HG03460 (cell line): ENCODE data around the gene SSR4.
"Not testable (repeated sequence)": the region's sequence is repeated elsewhere in the genome, so short reads cannot be mapped to it uniquely, and the experiment has no call there.

Experiments
- ATAC-seq: cut with Tn5 transposase; IDR thresholded peaks from one replicate; pipeline ENCODE4 v1.9.1; 2021; ENCODE audit not compliant: unreplicated experiment

Gene SSR4

GRCh38 chrX:153803211-153804099 is 9.0 kb downstream of the SSR4 start:
- ATAC-seq = no peak

DNA sequence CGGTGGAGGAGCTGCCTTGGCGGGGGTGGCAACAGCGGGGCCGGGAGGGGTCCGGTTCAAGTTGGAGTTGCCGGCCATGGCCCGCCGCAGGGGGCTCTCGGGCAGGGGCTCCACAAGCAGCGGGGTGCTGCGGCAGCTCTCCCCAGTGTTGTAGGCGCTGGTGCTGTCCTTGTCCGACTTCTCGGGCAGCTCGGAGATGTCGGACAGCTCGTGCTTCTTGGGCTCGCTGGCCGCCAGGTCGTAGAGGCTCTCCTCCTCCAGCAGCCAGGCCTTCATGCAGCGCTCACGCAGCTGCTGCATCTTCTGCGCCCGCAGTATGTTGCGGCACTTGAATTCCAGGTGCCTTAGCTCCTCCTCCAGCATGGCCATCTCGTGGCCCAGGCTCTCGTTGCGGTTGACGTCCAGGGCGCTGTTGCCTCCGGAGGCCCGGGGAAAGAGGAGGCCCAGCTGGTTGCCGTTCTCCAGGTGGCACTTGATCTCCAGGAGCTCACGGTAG is 9.7 kb downstream of the SSR4 start:
- no peak for ATAC-seq

DNA sequence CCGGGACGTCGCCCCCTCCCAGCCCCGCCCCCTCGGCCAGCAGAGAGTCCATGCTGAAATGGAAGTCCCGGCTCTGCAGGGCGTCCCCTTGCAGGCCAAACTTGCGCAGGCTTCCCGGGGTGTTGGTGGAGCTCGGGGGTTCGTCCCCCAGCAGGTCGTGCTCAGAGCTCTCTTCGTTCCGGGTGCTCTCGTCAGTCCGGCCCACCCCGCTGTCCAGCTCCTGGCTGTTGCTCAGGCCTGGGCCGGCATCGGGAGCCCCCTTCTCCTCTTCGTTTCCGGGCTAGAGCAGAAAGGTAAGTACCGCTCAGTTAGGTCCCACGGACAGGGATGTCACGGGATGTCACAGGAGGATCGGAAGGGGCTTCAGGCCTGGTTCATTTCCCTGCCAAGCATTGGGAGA is 10.2 kb downstream of the SSR4 start:
- ATAC-seq = no peak

GRCh38 chrX:153805436-153805835 is 11.0 kb downstream of the SSR4 start:
- ATAC-seq = no peak

DNA sequence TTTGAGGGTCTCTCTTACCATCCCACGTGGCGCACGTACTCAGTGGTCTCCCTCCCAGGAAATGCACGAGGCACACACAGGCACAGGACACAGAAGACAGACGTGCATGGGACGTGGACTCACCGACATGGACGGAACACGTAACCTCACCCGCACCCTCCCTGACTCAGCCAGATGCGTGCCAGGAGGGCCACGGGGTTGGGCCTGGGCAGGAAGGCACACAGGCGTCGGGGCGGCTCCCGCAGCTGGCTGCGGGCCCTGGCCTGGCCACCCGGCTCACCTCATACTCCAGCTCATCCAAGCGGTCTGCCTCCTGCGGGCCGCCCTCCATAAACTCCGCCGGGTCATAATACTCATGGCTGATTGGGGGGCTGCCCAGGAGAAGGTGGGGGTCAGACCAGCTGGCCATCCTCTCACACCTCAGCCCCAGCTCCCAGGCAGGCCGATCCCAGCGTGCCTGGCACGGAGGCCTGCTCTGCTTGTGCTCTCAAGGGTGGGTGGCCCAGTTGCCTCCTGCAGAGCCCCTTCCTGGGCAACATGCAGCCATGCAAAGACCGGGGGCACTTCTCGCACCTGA is 12.6 kb downstream of the SSR4 start:
- no peak for ATAC-seq

DNA sequence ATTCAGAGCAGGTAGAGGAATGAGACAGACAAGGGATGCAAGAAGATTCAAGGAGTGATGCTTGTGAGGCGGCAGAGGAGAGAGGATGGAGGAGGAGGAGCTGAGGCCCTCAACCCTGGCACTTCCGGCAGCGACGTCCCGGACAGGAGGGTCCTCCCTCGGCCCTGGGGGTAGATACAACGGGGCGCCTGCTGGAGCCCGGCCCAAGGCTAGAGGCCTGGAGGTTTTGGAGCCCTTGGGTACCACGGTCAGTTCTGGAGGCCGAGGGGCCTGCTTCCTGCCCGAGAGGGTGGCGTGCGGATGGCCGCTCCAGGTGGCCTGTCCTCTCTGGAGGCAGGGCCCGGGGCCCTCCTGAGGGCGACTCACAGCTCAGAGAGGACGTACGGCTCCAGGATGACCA is 13.5 kb downstream of the SSR4 start:
- ATAC-seq = no peak

GRCh38 chrX:153812220-153812619 is 17.8 kb downstream of the SSR4 start:
- ATAC-seq = no peak

DNA sequence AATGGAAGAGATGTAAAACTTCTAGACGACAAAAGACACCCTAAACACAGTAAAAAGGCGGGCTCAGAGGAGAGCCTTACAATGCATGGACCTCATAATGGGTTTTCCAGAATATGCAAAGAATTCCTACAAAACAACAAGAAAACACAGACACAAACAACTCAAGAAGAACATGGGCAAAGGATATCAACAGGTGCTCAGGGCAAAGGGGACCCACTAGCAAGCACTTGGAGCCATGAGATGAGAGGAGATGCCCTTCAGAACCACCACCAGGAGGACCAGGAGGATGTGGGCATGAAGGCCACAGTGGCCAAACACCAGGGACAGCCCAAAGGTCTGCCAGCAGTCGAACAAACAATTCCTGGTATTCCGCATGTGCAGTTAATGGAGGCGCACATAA is 18.7 kb downstream of the SSR4 start:
- no peak for ATAC-seq

DNA sequence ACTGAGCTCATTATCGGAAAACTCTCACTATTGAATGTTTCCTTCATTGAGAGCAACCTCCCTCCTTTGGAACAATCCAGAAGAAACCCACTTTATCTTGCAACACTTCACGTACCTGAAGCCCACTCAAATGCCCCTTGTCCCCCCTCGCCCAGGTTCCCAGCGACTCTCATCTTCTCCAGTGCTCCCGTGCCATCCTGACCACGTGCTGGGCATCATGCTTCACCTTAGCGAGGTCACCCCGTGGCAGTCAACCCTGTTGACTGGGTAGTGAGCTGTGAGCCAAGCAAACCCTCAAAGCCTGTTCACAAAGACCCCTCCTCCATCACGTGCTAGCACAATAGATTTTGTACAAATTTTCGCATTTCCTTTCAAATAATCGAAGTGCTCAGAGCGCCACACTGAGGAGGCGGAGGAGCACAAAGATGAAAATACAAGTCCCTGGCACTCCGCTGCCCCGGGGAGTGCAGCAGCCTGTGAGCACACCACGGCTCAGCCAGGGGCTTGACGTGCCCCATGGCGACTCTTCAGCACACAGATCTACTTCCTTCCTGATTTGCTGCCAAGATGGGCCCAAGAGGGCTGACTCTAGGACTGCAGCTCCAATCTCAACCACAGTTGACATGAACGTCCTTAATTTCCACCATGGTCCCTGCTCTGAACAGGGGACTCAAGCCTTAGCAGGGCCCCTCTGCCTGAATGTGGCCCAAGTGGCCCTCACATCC is 20.3 kb downstream of the SSR4 start:
- no peak for ATAC-seq

DNA sequence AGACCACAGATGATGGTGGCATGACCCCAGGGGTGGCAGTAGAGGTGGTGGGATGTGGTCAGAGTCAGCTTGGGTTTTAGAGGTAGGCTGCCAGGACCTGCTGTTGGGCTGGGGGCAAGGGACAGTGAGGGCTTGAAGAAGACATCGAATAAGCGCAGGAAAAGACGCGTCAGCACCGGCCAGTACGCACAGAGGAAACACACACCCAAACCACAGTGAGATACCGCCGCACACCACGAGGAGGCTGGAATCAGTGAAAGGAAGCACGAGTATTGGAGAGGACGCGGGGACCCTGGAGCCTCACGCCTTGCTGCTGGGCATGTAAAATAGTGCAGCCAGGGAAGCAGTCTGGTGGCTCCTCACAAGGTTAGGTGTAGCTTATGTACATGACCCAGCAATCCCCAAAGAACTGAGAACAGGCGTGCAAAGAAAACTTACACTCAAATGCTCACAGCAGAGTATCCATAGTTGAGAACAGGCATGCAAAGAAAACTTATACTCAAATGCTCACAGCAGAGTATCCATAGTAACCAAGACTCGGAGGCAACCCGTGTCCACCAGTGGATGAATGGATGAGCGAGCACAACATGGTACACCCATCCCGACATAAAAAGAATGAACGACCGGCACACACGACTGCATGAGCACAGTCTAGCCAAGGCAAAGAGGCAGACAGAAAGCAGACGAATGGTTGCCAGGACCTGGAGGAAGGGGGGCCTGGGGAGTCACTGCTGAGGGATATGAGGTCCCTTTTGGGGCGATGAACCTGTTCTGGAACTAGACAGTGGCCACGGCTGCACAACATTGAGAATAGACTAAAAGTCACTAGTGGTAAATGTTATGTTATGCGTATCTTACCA is 22.6 kb downstream of the SSR4 start:
- no peak for ATAC-seq

DNA sequence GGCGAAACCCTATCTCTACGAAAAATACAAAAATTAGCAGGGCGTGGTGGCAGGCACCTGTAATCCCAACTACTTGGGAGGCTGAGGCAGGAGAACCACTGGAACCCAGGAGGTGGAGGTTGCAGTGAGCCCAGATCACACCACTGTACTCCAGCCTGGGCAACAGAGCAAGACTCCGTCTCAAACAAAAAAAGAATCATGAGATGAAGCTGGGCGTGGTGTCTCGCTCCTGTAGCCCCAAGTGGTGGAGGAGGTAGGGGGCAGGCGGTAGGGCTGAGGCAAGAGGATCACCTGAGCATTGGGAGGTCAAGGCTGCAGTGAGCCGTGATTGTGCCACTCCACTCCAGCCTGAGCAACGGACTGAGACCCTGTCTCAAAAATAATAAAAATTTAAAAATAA is 23.6 kb downstream of the SSR4 start:
- ATAC-seq = not testable (repeated sequence)

DNA sequence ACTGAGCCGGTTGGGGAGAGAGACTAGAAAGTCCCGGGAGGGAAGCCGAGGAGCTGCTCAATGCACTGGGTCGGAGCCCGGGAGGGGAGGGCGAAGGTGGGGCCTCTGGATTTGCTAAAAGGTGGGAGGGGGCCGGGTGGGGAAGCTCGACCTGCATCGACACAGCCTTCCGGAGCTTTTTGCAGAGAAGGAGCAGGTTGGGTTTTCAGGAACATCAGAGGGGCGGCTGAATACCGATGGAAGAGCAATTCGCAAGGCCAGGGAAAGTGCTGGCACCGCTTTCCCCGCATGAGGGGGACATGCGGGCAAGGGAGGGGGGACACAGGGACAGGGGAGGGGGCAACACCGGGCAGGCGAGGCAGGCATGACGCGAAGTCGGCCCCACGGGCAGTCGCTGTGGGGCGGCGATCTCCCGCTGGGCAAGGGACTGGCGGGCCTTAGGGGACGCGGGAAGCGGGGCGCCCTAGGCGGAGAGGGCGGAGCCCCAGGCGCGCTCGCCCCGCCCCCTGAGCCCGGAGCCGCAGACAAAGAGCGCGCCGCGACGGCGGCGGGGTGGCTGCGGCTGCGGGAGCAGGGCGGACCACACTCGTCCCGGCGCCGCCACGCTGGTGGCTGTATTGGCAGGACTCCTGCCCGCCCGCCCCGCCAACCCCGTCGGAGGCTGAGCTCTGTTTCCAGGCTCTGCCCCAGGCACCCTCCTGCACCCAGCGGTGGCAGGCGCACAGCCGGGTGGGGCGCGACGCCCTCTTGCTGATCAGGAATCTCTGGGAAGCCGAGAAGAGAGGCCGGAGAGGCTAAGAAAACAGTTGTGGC is 24.3 kb downstream of the SSR4 start:
- no peak for ATAC-seq

DNA sequence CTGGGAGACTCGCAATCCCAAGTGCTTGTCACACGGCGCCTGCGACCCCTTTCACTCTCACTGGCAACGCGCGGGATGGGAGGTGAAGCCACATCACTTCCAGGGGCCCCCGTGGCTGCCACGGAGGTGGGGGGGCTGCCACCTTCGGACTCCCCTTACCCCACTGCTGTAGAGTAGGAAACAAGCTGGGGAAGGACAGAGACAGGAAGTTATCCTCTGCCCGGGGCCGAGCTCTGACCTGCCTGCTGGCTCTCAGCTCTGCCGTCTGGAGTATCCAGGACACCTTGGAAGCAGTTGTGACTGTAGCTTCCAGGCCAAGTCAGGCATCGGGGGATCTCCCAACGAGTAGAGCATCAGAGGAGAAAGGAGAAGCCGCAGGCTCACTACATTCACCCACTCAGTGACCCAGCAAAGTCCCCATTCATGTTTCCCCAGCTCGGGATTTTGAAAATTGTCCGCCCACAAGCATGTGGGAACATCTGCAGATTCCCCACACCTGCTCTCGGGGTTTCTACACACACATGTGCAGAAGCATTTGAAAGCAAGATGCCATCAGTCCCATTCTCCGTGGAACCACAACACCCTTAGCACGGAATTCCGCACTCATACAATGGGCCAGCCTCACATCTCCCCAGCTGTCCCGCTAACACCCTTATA is 25.0 kb downstream of the SSR4 start:
- ATAC-seq = no peak

GRCh38 chrX:153820601-153821000 is 26.1 kb downstream of the SSR4 start:
- ATAC-seq = no peak

GRCh38 chrX:153821066-153821465 is 26.6 kb downstream of the SSR4 start:
- ATAC-seq = no peak

- no peak for ATAC-seq
These were observed 29.9 kb downstream of the SSR4 start for GRCh38 chrX:153824348-153824747.

GRCh38 chrX:153825042-153825441 is 30.6 kb downstream of the SSR4 start:
- no peak for ATAC-seq

DNA sequence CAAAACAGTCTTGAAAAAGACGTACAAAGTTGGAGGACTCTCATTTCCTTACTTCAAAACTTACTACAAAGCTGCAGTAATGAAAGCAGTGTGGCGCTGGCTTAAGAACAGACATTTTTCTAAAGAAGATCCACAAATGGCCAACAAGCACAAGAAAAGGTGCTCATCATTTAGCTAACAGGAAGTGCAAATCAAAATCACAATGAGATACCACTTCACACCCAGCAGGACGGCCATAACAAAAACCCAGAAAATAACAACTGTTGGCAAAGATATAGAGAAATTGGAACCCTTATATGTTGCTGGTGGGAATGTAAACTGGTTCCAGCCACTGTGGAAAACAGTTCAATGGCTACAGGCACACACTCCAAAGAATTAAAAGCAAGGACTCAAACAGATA is 32.5 kb downstream of the SSR4 start:
- ATAC-seq = no peak

DNA sequence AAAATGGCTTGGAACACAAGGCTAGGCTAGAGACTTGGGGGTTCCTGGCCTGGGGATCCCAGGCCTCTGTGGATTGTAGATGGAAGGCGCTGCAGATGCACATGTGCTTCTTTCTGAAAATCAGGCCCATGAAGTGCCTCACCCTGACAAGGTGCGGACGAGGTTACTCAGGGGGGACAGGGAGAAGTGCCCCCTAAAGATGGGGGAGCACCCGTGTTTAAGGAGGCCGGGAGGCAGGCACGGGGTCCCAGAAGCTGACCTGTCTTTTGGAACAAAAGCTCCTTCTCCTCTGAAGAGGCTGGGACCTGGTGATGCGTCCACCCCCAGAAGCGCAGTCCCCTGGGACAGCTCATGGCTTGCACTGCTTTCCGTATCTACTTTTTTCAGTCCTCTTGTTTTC is 33.4 kb downstream of the SSR4 start:
- no peak for ATAC-seq

DNA sequence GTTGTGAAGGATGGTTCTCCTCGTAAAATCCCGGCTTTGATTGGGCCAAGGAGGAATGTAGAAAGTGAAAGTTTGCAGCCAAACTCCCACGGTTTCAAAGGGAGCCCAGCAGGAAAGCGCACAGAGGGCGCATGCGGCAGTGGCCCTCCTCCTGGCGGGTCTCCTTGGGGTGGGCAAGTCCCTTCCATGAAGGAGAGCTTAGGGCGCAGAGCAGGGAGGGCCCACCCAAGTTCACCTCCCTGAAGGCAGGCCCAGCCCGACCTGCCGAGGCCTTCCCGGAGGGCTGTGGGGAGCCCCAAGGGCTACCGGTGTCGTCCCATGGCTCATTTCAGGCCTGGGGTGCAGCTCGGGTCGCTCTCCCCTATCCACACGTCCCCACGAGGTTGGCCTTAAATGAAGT is 33.8 kb downstream of the SSR4 start:
- ATAC-seq = no peak
